T follicular helper cell (primary cell): ENCODE data around the gene LTO1.
"Not testable (repeated sequence)": the region's sequence is repeated elsewhere in the genome, so short reads cannot be mapped to it uniquely, and the experiment has no call there.

Source experiments
- DNase-seq: peaks from one replicate; pipeline ENCODE4 v3.0.0-alpha.2; 2020; ENCODE audit warnings: low read depth

The LTO1 gene

GRCh38 chr11:69634590-69634989 lies 40.6 kb downstream of the LTO1 start:
- DNase-seq: no peak

GRCh38 chr11:69634069-69634468 lies 41.1 kb downstream of the LTO1 start:
- no peak for DNase-seq

GRCh38 chr11:69632900-69633299 lies 42.3 kb downstream of the LTO1 start:
- no peak for DNase-seq

- no peak for DNase-seq
These were observed 44.7 kb downstream of the LTO1 start for GRCh38 chr11:69630424-69630823.

GRCh38 chr11:69630017-69630416 lies 45.1 kb downstream of the LTO1 start:
- no peak for DNase-seq

- DNase-seq: no peak
These were observed 47.6 kb downstream of the LTO1 start for GRCh38 chr11:69627551-69627950.

GRCh38 chr11:69625476-69625875 lies 49.7 kb downstream of the LTO1 start:
- no peak for DNase-seq

GRCh38 chr11:69624293-69624692 lies 50.9 kb downstream of the LTO1 start:
- no peak for DNase-seq

GRCh38 chr11:69622097-69622681 lies 53.0 kb downstream of the LTO1 start:
- not testable (repeated sequence) for DNase-seq

- no peak for DNase-seq
These were observed 54.4 kb downstream of the LTO1 start for GRCh38 chr11:69620683-69621290.

GRCh38 chr11:69618237-69618636 lies 56.9 kb downstream of the LTO1 start:
- DNase-seq: no peak

GRCh38 chr11:69617682-69618081 lies 57.5 kb downstream of the LTO1 start:
- no peak for DNase-seq

GRCh38 chr11:69617220-69617619 lies 57.9 kb downstream of the LTO1 start:
- DNase-seq: no peak
